Immature natural killer cell (primary cell): ENCODE data around the gene SLC9C1. TPM values are rescaled to one million over a fixed set of nuclear protein-coding genes. Genes with fewer than 3 reads are reported as not detected.

Source experiments
- DNase-seq, 3 donors: peaks; one replicate each; pipeline ENCODE4 v3.0.0; 2022; ENCODE audit warnings: mixed read lengths in 1 of 3
- H3K27ac Mint-ChIP-seq, 6 donors: one replicate each; pipeline ENCODE4 v1.8.0; 2020; ENCODE audit warnings: mixed read lengths in 6 of 6, mild to moderate bottlenecking in 5 of 6, inconsistent platforms in 4 of 6, moderate library complexity in 3 of 6
- H3K27me3 Mint-ChIP-seq, 3 donors: one replicate each; pipeline ENCODE4 v1.8.0; 2020 to 2021; ENCODE audit warnings: low read depth in 3 of 3, mild to moderate bottlenecking in 3 of 3, mixed read lengths in 3 of 3, moderate library complexity in 3 of 3, inconsistent platforms in 1 of 3
- H3K36me3 Mint-ChIP-seq, 3 donors: one replicate each; pipeline ENCODE4 v1.8.0; 2020; ENCODE audit warnings: mixed read lengths in 3 of 3, inconsistent platforms in 2 of 3, mild to moderate bottlenecking in 2 of 3
- H3K4me1 Mint-ChIP-seq, 2 donors: one replicate each; pipeline ENCODE4 v1.8.0; 2020; ENCODE audit warnings: inconsistent platforms in 2 of 2, mild to moderate bottlenecking in 2 of 2, mixed read lengths in 2 of 2, moderate library complexity in 1 of 2
- H3K4me3 Mint-ChIP-seq, 5 donors: one replicate each; pipeline ENCODE4 v1.8.0; 2020; ENCODE audit warnings: mild to moderate bottlenecking in 5 of 5, mixed read lengths in 5 of 5, inconsistent platforms in 3 of 5, moderate library complexity in 3 of 5
- H3K9me3 Mint-ChIP-seq, 6 donors: one replicate each; pipeline ENCODE4 v1.8.0; 2020; ENCODE audit warnings: mild to moderate bottlenecking in 6 of 6, mixed read lengths in 6 of 6, inconsistent platforms in 4 of 6, moderate library complexity in 3 of 6
- polyA plus RNA-seq, 3 donors: library from polyadenylated mRNA; unstranded; fragments of 300-500 nt; fragmentation: Illumina TruSeq; gene quantifications; one replicate each; pipeline ENCODE4 v1.2.3, GENCODE V29; 2021

Gene SLC9C1
- polyA plus RNA-seq, 3 donors from 2014 or later = not detected

- Mint-ChIP-seq H3K27me3 (peaks cover 0 to 4% (median under 1%) of the 10 kb centered on the region in 3 donors), H3K4me3 (no peak overlapping the region), H3K9me3 (peaks cover 0 to 12% (median 2%) of the 10 kb centered on the region in 6 donors), H3K4me1 (no peaks in the 10 kb centered on the region), H3K36me3 (peaks cover 0 to 5% (median under 1%) of the 10 kb centered on the region in 3 donors), H3K27ac (no peak overlapping the region)
- DNase-seq = no peak
Observed at GRCh38 chr3:112140584-112140983, 153.4 kb downstream of the SLC9C1 start.

- DNase-seq = no peak
- peaks cover 0 to 1% (median 0%) of the 10 kb centered on the region in 3 donors for H3K27me3 Mint-ChIP-seq
- peaks cover 4 to 8% of the 10 kb centered on the region in 2 donors for H3K4me1 Mint-ChIP-seq
- H3K4me3 Mint-ChIP-seq = no peak overlapping the region
- H3K27ac Mint-ChIP-seq = no peak overlapping the region
- H3K36me3 Mint-ChIP-seq = peaks cover 0 to 3% (median 0%) of the 10 kb centered on the region in 3 donors
- no peaks in the 10 kb centered on the region for H3K9me3 Mint-ChIP-seq
Observed at GRCh38 chr3:112138219-112138969, 155.6 kb downstream of the SLC9C1 start.

GRCh38 chr3:112137781-112138180 lies 156.2 kb downstream of the SLC9C1 start:
- no peak overlapping the region for H3K4me3 Mint-ChIP-seq
- peaks cover 10 to 14% of the 10 kb centered on the region in 2 donors for H3K4me1 Mint-ChIP-seq
- H3K27me3 Mint-ChIP-seq = peaks cover 0 to 1% (median 0%) of the 10 kb centered on the region in 3 donors
- no peak for DNase-seq
- H3K9me3 Mint-ChIP-seq = no peaks in the 10 kb centered on the region
- no peaks in the 10 kb centered on the region for H3K36me3 Mint-ChIP-seq
- H3K27ac Mint-ChIP-seq = no peak overlapping the region

- H3K27me3 Mint-ChIP-seq = peaks cover 0 to 1% (median 0%) of the 10 kb centered on the region in 3 donors
- H3K9me3 Mint-ChIP-seq = no peaks in the 10 kb centered on the region
- DNase-seq = no peak
- H3K4me1 Mint-ChIP-seq = peaks cover 12 to 14% of the 10 kb centered on the region in 2 donors
- no peaks in the 10 kb centered on the region for H3K36me3 Mint-ChIP-seq
- H3K4me3 Mint-ChIP-seq = no peak overlapping the region
- no peak overlapping the region for H3K27ac Mint-ChIP-seq
Observed at GRCh38 chr3:112136959-112137693, 156.9 kb downstream of the SLC9C1 start.

- Mint-ChIP-seq H3K27ac (no peak overlapping the region), H3K4me3 (no peak overlapping the region), H3K36me3 (no peaks in the 10 kb centered on the region), H3K9me3 (no peaks in the 10 kb centered on the region), H3K27me3 (peaks cover 0 to 1% (median 0%) of the 10 kb centered on the region in 3 donors), H3K4me1 (peaks cover 12 to 14% of the 10 kb centered on the region in 2 donors)
- DNase-seq = no peak
Observed at GRCh38 chr3:112136046-112136445, 158.0 kb downstream of the SLC9C1 start.

GRCh38 chr3:112134335-112135124 lies 159.5 kb downstream of the SLC9C1 start:
- H3K27ac Mint-ChIP-seq = no peak overlapping the region
- no peaks in the 10 kb centered on the region for H3K36me3 Mint-ChIP-seq
- peaks cover 0 to 2% (median 1%) of the 10 kb centered on the region in 3 donors for H3K27me3 Mint-ChIP-seq
- H3K4me3 Mint-ChIP-seq = no peak overlapping the region
- DNase-seq = no peak
- H3K9me3 Mint-ChIP-seq = no peaks in the 10 kb centered on the region
- H3K4me1 Mint-ChIP-seq = peaks cover 12 to 14% of the 10 kb centered on the region in 2 donors

GRCh38 chr3:112133626-112134334 lies 160.2 kb downstream of the SLC9C1 start:
- Mint-ChIP-seq H3K27ac (peak overlapping the region in 1 of 6 donors; percentile 80), H3K27me3 (peaks cover 0 to 2% (median 1%) of the 10 kb centered on the region in 3 donors), H3K4me3 (peak overlapping the region in 2 of 5 donors; percentile 64 to 80), H3K9me3 (no peaks in the 10 kb centered on the region), H3K4me1 (peaks cover 12 to 14% of the 10 kb centered on the region in 2 donors), H3K36me3 (no peaks in the 10 kb centered on the region)
- DNase-seq = no peak

GRCh38 chr3:112132975-112133448 lies 161.0 kb downstream of the SLC9C1 start, which contains the start of gene GCSAM:
Gene GCSAM (minus strand): TSS chr3:112133248. CDS start chr3:112133120, 128 bp downstream.
- Mint-ChIP-seq H3K27me3 (peaks cover 0 to 2% (median 1%) of the 10 kb centered on the region in 3 donors), H3K27ac (peak within 1 kb of the TSS; percentile 22 to 80 (median 41)), H3K4me1 (peaks cover 15% of the 10 kb centered on the region in 2 donors), H3K4me3 (peak within 1 kb of the TSS; percentile 43 to 80 (median 64)), H3K36me3 (no peaks in the 10 kb centered on the region), H3K9me3 (no peaks in the 10 kb centered on the region)
- DNase-seq = peak in 2 of 3 donors; percentile 12 to 17

GRCh38 chr3:112132554-112132953 lies 161.5 kb downstream of the SLC9C1 start:
- Mint-ChIP-seq H3K27ac (peak overlapping the region in 3 of 6 donors; percentile 22 to 80 (median 24)), H3K9me3 (no peaks in the 10 kb centered on the region), H3K4me1 (peaks cover 18 to 20% of the 10 kb centered on the region in 2 donors), H3K36me3 (no peaks in the 10 kb centered on the region), H3K27me3 (peaks cover 0 to 2% (median 1%) of the 10 kb centered on the region in 3 donors), H3K4me3 (peak overlapping the region in 4 of 5 donors; percentile 43 to 80 (median 60))
- DNase-seq = no peak

GRCh38 chr3:112132088-112132487 lies 161.9 kb downstream of the SLC9C1 start:
- Mint-ChIP-seq H3K4me1 (peaks cover 23 to 24% of the 10 kb centered on the region in 2 donors), H3K4me3 (peak overlapping the region in 1 of 5 donors; percentile 26), H3K36me3 (no peaks in the 10 kb centered on the region), H3K9me3 (no peaks in the 10 kb centered on the region), H3K27ac (no peak overlapping the region), H3K27me3 (peaks cover 0 to 2% (median 1%) of the 10 kb centered on the region in 3 donors)
- no peak for DNase-seq

- H3K4me3 Mint-ChIP-seq = no peak overlapping the region
- H3K4me1 Mint-ChIP-seq = peaks cover 32 to 34% of the 10 kb centered on the region in 2 donors
- no peaks in the 10 kb centered on the region for H3K36me3 Mint-ChIP-seq
- H3K27ac Mint-ChIP-seq = no peak overlapping the region
- no peak for DNase-seq
- peaks cover 0 to 2% (median 1%) of the 10 kb centered on the region in 3 donors for H3K27me3 Mint-ChIP-seq
- H3K9me3 Mint-ChIP-seq = no peaks in the 10 kb centered on the region
Observed at GRCh38 chr3:112131111-112131510, 162.9 kb downstream of the SLC9C1 start.

GRCh38 chr3:112130638-112130993 lies 163.4 kb downstream of the SLC9C1 start:
- Mint-ChIP-seq H3K4me3 (no peak overlapping the region), H3K9me3 (no peaks in the 10 kb centered on the region), H3K36me3 (no peaks in the 10 kb centered on the region), H3K4me1 (peaks cover 32 to 36% of the 10 kb centered on the region in 2 donors), H3K27me3 (peaks cover 0 to 2% (median 1%) of the 10 kb centered on the region in 3 donors), H3K27ac (peak overlapping the region in 1 of 6 donors; percentile 2)
- no peak for DNase-seq
